PC-3 (cell line): Measurements from ENCODE around the gene NACC1.

Source experiments
- EZH2phosphoT487 ChIP-seq: fragments of 300-600 bp; sonication (generic); IDR thresholded peaks from 2 replicates; pipeline ENCODE4 v1.6.1; 2018; ENCODE audit warnings: mild to moderate bottlenecking, antibody characterized with exemption, low read length, borderline replicate concordance
- TF ChIP-seq, protein P1 (sequence below): fragments of 300-600 bp; sonication (generic); conservative IDR thresholded peaks from 2 replicates; pipeline ENCODE4 v1.5.1; 2017; ENCODE audit warnings: antibody characterized with exemption, low read depth, mild to moderate bottlenecking, low read length

GRCh38 chr19:13102666-13103580 lies 15.1 kb upstream of the NACC1 start, which contains the start of gene LYL1:
- TF ChIP-seq, protein P1, sequence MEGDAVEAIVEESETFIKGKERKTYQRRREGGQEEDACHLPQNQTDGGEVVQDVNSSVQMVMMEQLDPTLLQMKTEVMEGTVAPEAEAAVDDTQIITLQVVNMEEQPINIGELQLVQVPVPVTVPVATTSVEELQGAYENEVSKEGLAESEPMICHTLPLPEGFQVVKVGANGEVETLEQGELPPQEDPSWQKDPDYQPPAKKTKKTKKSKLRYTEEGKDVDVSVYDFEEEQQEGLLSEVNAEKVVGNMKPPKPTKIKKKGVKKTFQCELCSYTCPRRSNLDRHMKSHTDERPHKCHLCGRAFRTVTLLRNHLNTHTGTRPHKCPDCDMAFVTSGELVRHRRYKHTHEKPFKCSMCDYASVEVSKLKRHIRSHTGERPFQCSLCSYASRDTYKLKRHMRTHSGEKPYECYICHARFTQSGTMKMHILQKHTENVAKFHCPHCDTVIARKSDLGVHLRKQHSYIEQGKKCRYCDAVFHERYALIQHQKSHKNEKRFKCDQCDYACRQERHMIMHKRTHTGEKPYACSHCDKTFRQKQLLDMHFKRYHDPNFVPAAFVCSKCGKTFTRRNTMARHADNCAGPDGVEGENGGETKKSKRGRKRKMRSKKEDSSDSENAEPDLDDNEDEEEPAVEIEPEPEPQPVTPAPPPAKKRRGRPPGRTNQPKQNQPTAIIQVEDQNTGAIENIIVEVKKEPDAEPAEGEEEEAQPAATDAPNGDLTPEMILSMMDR = no peak
- TF ChIP-seq EZH2phosphoT487 = no peak
